ENCODE results near the gene SHH.

Gene SHH

DNA sequence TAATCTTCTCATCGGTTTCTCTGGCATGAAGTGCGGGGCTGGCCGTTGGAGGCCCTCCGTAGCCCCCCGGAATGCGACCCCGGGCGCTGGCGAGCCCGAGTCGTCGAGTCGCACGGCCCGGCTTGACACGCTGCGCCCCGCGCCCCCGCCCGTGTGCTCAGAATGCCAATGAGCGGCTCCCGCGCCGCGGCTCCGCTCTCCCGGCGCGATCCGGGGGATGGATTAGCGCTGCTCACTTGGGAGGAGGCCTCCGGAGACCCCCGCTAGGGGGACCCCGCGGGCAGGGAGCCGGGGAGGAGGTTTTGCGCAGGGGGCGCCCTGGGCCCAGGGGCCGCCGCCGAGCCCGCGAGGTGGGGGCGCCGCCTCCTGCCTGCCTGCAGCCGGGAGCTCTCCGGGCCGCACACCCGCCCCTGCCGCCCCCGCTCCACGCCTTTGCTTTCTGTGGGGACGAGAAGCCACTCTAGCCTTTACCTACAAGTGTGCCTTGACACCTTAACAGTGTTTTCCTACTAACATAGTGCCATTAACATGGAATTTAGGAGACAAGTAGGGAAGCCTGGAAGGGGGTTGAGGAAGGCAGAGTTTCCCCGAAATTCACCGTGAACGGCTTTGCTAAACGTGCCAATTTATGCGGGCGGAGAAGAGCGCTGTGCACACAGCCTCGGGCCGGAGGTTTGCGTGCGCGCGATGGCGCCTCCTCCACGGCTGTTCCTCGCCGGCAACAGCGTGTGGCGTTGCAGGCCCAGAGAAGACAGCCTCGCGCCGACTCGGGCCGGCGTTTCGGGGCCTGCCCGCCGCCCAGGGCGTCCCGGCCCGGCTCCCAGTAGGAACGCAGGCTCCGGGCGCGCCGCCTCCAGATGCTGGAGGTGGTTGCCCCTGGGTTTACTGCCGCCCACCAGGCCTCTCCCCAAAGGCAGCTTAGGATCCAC lies 7.1 kb downstream of the SHH start:
- DNase-seq, result peak; percentile 22

DNA sequence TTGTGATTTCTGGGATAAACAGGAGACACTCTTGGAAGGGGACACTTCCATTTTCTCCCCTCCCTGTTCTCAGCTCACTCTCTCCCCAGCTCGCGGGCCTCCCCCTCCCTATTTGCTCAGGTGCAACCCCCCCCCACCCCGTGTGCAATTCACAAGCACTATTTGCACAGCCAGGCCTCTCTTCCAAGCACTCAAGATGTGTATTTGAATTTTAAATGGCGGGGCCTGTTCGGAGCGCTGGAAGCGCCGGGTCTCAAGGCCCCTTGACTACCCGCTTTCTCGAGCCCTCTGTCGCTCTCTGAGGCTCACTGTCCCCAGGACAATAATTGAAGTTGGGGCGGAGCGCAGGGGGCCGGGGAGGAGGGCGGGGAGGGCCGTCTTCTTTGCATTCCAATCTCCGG lies 7.8 kb downstream of the SHH start:
- no peak for DNase-seq

DNA sequence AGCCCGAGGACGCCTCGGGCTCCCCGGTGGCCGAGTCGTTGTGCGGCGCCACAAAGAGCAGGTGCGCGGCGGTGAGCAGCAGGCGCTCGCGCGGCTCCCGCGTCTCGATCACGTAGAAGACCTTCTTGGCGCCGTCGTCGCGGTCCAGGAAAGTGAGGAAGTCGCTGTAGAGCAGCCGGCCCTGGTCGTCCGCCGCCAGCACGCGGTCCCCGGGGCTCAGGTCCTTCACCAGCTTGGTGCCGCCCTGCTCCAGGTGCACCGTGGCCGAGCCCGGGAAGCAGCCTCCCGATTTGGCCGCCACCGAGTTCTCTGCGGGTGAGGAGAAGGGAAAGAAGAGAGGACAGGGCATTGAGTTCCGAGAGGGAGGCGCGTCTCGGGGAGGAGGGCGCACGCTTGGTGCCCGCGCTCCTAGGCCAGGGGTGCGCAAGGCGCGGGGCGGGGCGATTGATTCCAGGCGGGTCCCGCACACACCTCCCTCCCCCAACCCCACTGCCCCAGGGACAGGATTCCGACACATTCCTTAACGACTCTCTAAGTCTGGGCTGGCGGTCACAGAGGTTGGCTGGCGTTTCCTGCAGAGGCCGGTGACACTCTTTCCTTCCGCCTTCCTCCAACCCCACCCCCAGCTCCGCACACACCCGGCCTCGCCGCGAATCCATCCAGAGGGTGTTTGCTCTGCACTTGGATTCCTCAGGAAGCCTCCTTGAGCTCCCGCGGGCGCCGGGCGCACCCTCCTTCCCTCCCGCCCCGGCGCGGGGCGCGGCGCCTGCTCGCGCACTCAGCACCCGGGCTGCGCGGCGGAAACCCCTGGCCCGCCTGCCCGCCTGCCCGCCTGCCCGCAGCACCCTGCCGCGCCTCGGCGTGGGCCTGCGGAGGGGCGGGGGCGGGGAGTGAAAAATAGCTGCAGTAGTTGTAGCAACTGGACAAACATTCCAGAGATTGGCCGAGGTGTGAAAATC lies 8.6 kb downstream of the SHH start:
- no peak for DNase-seq

DNA sequence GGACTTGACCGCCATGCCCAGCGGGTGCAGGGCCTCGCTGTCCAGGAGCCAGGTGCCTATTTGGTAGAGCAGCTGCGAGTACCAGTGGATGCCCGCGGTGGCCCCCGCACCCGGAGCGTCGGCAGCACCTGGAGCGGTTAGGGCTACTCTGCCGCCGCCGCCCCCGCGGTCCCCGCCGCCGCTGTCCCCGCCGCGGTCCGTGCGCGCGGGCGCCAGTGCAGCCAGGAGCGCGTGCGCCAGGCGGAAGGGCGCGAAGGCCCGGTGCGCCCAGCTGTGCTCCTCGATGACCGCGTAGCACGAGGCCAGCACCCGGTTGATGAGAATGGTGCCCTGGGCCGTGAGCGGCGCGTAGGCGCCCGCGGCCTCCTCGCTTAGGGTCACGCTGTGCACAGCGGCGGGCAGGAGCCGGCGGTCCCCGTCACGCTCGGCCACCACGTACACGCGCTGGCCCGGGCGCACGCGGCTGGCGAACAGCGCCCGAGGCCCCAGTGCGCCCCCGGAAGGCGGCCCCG lies 9.3 kb downstream of the SHH start:
- DNase-seq, result no peak

DNA sequence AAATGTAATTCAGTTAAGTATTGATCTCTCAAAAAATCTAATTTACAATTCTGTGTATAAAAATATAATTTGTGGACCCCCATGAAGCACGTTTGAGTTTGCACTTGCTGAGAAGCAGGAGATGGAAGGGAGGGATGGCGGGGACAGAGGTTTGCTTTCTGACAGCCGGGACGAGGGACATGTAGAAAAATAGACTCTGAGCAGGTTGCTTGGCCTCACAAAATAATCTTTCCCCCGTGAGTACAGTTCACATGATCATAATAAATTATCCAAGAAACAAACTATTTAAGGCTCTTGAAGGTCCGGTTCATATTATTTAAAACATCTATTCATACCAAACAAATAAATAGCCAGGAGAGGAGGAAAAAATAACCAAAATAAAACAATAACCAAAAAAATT lies 10.0 kb downstream of the SHH start:
- no peak for DNase-seq

DNA sequence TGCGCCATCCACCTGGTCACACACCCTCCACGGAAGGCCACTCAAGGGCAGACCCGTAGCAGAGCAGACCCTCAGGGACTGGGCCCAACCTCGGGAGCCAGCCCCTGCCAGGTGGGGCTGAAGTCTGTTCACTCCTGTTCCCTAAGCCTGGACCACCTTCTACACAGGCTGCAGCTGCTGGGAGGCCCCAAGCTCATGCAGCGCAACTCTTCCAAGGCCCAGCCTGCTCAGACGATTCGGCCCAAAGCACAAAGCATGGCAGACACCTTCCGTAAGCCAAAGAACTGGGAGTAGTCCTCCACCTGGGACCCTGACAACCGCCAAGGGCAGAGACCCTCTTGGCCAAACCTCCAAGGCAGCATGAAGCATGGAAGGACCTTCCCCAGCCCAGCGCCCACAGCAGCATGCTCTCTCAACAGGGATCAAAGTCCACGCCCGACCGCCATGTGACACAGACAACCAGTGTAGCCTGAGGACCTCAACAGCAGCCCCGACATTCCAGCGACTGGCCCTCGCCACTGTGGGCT lies 11.5 kb downstream of the SHH start:
- DNase-seq, result no peak

DNA sequence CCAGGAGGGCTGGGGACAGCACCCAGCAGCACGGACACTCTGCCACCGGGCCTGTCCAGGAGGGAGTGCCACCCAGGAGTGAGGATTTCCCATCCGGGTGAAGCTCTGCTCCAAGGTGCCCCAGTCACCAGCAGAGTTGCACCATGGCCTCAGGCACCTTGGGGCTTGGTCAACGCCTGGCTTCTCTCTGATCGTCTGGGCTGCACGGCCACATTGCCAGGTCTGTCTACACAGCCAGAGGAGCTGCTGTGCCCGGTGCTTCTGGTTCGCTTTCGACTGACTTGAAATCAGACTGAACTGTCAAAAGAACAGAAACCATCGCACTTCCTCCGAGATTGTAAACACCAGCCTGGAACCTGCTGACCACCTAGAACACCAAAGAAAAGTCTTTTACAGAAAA lies 12.0 kb downstream of the SHH start:
- DNase-seq, result no peak

DNA sequence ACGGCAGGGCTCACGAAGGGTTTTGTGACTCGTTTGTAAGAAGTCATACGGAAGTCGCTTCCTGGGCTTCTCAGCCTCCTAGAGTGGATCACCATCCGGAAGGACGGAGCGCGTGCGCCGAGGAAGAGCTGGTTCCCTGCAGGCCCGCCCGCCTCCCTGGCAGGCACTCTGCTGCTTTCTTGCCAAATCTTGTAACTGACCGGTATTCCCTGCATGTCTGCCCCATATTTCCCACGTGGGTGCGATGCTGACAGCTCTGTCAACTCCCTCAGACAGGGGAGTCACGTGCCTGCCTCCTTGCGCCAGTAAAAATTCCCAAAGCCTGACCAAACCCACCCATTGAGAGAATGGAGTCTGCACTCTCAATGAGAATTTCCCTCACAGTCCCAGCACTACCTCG lies 12.7 kb downstream of the SHH start:
- no peak for DNase-seq

DNA sequence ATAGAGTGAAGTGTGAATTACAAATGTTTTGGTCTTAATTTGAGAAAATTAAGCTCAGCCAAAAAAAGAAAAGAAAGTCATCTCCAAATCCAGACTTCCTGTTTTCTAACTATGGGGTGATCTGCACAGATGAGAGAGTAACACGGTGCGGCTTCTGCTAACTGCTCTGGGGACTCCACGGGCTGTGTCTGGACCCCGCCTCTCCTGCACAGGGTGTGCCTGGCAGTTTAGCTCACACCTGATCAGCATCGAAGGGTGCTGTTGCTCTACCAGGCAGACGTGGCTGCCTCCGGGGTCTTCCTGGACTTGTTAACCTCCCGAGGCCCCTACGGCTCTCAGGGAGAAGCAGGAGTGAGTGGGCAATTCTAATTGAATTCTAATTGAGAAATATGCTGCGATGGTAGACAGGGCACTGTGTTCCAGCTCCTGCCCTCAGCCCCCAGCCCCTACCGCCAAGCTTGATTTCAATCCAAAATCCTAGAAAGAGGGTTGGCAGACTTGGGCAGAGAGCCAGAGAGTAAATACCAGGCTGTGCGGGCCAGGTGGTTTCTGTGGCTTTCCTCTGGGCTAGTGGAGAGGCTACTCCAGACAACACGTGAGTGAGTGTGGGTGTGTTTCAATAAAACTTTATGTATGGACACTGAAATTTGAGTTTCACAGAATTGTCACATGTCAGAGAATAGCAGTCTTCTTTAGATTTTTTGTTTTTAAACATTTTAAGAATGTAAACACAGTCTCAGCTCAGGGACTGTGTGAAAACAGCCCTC lies 13.4 kb downstream of the SHH start:
- DNase-seq, result no peak

DNA sequence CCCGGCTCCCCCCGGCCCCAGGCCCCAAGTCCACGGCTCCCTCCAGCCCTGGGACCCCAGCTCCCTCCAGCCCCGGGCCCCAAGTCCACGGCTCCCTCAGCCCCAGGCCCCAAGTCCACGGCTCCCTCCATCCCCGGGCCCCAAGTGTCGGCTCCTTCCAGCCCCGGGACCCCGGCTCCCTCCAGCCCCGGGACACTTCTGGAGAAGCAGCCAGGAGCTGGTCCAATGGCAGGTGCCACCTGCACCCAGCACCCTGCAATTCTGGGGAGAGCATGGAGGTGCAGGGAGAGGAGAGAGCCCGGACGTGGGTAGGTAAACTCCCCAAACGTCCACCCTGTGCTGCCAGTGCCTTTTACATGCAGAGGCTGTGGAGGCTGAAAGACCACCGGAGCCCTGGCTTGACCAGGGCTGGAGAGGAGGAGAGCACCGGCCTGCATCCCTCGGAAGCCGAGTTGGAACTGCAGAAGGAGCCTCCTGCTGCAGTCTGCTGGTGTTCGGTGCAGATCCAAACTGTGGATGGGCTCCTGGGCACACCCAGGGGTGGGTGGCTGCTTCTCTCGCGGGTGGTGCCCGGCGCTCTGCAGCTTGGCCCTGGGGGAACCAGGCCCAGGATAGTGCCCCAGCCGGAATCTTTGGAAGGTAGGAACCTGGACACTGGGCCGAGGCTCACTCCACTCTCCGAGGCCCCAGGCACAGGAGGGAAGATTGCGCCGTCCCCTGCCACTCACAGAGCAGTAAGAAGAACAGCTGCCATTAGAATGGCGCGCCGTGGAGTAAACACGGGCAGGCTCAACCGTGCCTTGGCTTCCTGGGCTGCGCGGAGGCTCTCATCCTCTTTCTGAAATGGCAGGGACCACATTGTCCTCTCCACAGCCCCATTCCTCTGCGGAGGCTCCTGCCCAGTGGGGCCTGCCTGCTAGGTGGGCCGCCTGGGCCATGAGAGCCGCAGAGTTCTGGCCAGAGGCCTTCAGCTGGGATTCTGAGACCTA lies 14.7 kb downstream of the SHH start:
- no peak for DNase-seq

DNA sequence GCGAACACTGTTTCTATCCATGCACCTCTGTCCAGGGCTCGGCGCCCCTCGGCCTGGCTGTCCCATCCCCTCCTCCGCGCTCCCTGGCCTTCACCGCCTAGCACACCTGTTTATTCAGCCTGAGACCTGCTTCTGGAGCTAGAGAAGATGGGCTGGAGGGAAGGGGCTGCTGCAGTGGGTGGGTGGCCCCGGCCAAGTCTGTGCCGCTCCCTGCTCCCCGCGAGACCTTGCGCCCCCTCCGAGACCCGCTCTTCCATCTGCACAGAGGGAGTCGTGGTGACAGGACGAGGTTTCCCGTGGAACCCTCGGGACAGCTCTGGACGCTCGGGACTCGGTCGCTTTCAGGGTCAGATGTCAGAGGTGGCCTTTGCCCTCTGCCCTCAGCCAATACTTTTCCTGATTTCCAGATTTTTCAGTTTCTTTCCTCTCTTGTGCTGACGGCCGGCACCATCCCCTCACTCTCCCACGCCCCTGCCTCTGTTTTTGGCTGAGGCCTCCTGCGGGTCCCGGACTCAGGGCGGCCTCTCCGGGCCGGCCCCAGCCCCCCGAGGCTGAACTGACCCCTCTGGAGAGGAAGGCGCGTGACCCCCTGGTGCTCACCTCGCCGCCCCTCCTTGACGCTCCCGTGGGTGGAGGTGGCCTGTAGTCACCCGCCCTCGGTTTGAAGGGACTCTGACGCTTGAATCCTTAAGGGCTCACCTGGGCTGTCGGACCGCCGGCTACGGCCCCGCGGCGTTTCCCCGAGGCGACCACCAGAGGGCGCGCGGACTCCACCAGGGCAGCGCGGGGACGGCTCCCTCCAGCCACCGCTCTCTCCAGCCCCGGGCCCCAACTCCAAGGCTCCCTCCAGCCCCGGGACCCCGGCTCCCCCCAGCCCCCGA lies 15.6 kb downstream of the SHH start:
- DNase-seq, result peak; percentile 54

DNA sequence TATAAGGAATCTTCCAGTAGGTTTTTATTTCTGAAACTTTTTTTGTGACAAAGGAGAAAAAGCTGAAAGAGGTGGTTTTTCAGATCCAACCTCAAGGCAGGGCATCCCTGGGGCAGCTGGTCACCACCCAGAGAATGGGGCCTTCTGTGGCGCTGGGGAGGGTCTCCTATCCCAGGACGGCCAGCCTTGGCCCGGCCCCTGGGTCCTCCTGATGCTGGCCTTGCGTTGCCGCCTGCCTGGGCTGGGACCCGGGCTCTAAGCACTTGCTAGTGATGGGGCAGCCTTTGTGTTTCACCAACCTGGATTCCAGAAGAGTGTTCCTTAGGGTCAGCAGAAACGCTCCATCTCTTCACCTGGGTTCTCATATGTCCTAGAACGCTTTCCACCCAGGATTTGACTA lies 16.3 kb downstream of the SHH start:
- no peak for DNase-seq

DNA sequence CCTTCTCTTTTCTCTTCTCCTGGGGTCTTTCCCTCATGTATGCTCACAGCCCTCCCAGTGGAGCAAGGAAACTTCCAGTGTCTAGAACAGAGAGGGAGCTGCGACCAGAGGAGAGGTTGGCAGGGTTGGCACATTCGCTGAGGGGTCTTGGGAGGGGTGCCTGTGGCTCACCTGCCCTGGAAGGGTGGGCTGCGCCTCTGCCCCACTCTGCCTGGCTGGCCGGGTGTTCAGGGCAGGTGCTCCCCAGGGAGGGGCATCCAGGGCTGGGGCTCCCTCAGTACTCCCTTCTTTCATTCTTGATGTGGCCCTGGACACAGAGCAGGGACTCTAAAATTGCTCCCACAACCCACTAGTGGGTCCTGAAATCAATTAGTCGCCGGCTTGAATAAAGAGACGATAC lies 16.9 kb downstream of the SHH start:
- DNase-seq, result no peak

DNA sequence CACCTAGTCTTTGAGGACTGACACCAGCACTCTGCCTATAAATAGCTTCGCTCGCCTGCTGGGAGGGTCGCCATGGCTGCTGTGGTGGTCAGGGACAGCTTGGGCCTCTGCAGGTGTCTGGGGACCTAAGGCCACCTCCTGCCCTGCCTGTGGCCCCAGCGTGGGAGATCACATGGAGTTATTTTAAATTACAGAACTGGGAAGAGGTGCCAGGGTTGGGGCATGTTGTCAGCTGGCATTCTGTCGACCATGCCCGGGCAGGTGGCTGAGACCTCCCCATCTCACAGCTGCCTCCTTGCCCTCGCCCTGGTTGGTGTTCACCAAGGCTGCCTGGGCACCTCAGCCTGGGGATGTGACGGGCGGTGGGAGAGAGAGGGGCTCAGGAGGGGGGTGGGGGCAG lies 18.1 kb downstream of the SHH start:
- no peak for DNase-seq

DNA sequence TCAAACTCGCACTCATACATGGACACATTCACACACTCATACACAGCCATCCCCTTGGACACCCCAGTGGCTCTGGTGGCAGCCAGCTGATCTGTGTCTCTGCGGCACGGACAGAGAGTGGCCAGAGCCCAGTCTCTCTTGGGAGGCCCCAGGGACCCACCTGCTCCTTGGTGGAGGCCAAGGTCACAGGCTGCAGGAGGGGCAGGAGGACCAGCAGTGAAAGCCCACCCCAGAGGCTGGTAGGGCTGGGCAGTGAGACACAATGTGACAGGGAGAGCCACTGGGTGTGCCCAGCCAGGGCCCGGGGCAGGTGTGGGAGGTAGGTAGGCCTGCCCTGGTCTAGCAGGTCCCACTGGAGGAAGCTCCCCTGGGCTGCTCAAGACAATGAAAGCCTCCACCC lies 18.5 kb downstream of the SHH start:
- no peak for DNase-seq

DNA sequence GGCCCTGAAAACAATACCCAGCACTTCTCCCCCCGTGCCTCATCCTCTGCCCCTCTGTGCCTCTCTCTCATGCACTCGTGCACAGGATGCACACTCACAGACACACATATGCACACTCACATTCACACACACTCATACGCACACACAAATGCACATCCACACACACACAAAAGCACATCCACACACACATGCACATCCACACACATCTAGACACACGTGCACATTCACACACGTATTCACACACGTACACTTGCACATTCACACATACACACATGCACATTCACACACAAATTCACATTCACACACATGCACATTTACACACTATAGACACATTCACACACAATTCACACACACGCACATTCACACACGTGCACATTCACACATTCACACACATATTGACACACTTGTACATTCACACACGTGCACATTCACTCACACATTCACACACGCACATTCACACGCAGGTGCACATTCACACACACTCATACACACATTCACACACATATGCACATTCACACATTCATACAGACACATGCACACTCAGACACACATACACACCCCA lies 19.2 kb downstream of the SHH start:
- no peak for DNase-seq

DNA sequence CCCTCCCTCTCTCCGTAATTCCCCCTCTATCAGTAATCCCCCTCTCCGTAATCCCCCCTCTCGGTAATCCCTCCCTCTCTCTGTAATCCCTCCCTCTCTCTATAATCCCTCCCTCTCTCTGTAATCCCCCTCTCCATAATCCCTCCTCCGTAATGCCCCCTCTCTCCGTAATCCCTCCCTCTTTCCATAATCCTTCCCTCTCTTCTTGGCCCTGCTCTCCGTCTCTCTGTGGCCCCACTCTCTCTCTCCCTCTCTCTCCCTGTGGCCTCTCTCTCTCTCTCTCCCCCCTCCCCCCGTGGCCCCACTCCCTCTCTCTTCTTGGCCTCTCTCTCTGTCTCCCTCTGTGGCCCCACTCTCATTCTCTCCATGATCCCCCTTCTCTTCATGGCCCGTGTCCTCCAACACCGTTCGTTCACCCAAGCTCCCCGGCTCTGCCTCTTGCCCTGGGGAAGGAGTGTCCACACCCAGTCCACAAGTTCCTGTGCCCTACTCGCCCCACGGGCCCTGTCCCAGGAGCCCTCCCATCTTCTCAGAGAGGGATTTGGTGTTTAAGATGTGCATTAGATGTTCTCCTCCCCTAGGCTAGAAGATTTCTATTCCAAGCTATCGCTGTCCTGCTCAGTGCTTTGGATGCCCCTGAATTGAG lies 19.8 kb downstream of the SHH start:
- DNase-seq, result no peak

DNA sequence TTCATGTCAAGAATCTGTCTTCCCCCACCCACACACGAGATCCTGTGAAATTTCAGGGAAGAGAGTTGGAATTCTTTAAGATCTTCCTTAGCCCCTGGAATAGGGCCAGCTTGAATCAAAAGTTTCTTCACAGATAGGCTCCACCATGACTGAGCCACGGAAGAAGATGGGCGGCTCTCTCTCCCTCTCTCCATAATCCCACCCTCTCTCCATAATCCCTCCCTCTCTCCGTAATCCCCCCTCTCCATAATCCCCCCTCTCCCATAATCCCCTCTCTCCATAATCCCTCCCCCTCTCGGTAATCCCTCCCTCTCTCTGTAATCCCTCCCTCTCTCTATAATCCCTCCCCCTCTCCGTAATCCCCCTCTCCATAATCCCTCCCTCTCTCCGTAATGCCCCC lies 20.4 kb downstream of the SHH start:
- no peak for DNase-seq

DNA sequence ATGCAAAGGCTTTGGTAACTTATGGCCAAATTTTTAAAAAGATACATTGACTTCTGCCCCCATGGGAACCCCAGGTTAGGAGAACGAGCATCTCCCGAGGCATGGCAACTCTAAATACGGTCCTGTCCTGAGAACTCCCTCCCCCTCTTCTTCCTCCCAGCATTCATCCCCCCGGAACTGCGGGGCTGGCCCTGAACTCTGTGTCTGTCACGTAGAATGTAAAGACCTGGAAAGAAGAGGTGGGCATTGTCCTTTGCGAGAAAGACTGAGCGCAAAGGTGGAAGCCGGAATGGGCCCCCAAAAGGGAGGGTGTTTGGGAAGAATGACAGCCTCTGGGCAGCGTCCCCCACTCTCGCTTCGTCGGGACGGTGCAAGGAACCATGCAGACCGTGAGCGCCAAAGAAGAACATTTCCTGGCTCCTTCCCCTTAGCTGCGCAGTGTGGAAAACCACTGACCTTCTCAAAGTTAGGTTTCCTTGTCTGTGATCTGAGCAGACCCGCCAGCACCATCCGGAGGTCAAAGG lies 21.0 kb downstream of the SHH start:
- DNase-seq, result no peak

All from CD4-positive, alpha-beta T cell treated with Interleukin-17A for 1 hour (primary cell).